GM21526 (cell line): ENCODE results near the gene SMARCC1.

Experiments used
- ATAC-seq: cut with Tn5 transposase; IDR thresholded peaks from one replicate; pipeline ENCODE4 v1.9.1; 2021; ENCODE audit warnings: moderate library complexity; ENCODE audit not compliant: unreplicated experiment, low FRiP score

SMARCC1 gene

DNA sequence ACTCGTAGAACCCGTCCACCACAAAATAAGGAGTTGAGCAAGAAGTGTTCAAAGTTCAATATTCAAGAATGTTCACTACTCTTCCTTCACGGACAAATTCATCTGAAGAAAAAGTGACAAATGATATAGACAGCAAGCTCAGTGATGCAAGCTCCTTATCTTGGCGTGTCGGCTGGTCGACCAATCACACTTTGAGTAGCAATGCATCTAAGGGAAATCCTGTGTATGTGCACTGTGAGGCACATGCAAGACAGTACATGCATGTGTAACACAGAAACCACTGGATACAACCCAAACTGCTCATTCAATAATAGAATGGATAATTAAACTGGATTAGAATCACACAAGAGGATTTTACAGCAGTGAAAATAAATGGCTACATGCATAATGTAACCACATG is 138.6 kb downstream of the SMARCC1 start:
- no peak for ATAC-seq

GRCh38 chr3:47641739-47642138 is 140.0 kb downstream of the SMARCC1 start:
- ATAC-seq = no peak

DNA sequence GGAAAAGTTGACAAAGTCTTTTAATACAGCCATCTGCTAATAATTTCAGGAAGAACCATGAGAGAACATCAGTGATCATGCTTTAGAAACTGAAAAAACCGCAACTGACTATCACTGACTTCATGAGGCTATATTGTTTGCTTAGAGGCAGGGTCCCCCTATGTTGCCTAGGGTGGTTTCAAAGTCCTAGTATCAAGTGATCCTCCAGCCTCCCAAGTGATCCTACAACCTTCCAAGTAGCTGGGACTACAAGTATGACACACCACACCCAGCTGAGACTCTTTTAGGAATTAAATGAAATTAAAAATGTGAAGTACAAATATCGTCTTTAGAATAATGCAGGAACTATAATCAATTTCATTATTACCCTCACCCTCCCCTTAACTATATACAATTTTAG is 144.8 kb downstream of the SMARCC1 start:
- ATAC-seq = no peak

GRCh38 chr3:47636225-47636624 is 145.5 kb downstream of the SMARCC1 start:
- no peak for ATAC-seq

DNA sequence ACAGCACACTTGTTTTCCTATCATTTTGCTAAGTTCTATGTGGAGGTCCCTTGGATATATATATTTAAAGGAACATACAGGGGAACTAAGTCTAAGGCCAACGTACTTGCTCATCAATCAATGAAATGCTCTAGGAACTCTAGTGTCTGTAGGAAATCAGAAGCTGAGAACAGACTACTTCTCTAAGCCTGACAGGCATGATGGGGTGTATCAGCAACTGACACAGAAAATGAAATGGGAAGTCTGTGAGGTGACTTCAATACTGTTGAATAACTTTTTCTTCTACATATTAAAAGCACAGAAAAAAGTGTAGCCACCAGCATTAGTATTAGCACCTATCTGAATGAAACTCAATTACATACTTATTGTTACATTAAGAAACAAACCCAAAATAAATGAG is 146.2 kb downstream of the SMARCC1 start:
- no peak for ATAC-seq

- no peak for ATAC-seq
Measured at GRCh38 chr3:47634996-47635395, 146.7 kb downstream of the SMARCC1 start.

DNA sequence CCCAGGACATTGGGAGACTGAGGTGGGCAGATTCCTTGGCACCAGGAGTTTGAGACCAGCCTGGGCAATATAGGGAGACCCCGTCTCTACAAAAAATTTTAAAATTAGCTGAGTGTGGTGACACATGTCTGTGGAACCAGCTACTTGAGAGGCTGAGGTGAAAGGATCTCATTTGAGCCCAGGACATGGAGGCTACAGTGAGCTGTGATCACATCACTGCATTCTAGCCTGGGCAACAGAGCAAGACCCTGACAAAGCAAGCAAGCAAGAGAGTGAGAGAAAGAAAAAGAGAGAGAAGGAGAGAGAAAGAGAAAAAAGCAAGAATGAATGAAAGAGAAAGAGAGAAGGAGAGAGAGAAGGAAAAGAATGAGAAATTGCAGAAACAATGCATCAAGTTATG is 150.9 kb downstream of the SMARCC1 start:
- no peak for ATAC-seq

GRCh38 chr3:47629770-47630169 is 151.9 kb downstream of the SMARCC1 start:
- ATAC-seq = no peak

DNA sequence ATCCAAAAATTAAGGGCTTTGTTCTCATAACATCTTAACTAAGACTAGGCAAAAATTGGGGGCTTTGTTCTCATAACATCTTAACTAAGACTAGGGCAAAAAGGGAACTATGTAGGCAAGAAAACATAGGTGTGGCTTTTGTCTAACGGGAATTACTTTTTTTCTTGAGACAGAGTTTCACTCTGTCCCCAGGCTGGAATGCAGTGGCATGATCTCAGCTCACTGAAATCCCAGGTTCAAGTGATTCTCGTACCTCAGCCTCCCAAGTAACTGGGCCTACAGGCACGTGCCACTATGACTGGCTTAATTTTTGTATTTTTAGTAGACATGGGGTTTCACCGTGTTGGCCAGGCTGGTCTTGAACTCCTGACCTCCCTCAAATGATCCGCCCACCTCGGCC is 153.3 kb downstream of the SMARCC1 start:
- ATAC-seq = no peak

DNA sequence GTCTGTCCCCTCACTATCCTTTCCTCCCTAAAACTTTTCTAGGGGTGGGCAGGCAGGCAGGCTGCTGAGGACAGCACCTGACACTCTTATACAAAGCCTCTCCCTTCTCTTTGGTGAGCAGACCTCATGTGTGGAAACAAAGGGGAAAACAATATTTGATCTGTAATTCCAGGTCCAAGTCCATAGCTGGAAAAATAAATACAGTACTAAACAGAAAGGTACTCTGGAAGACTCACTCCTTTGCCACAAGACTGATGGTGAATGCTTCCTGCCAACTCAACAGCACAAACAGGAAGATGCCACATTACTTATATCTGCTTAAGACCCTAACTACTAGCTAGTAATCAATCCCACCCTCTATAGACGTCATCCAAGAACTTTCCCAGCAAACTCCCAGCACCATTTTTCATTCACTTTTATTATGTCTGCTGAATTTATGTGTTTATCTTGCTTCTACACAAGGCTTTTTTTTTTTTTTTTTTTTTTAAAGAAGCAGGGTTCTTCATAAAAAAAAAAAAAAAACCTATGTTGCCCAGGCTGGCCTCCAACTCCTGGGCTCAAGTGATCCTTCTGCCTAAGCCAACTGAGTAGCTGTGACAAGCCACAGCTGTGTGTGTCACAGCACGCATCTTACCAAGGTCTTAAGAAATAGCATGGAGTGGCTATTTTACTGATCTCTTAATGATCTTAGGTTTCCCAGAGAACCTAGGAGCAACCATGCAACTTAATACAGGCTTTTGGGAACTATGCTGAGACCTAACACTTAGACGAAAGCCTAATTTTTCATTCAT is 158.8 kb downstream of the SMARCC1 start:
- no peak for ATAC-seq

GRCh38 chr3:47617086-47618010 is 164.3 kb downstream of the SMARCC1 start:
- no peak for ATAC-seq

DNA sequence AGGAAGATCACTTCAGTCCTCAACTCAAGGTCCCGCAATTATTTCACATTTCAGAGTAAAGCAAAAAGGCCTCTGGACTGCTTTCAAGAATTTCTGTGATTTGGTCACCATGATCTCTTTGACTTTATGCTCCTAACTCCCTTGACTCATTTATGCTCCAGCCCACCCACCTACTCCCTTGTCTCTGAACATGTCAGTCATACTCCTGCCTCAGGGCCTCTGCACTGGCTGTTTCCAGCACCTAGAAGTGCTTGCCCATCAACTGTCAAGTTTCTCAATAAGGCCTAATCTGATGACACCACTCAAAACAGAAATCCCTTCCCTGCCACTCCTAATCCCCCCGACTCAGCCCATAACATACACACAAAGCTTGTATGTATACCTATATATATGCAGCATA is 166.9 kb downstream of the SMARCC1 start:
- no peak for ATAC-seq

DNA sequence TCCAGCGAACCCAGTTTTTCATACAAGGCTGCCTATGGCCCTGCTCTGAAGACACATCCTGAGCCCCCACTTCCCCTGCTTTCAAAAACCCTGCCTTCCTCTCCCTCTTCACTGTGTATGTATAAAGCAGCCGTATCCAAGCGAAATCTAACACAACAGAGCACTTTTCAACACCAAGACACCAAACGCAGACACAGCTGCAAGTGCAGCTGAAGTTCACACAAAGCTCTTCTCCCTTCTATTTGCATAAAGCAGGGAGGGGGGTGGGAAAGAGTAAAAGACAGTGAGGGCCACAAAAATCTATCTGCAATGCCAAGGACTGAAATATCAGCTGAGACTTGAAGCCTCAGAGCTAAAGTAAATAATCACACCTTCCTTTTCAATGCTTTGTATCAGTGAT is 168.0 kb downstream of the SMARCC1 start:
- no peak for ATAC-seq

- no peak for ATAC-seq
Measured at GRCh38 chr3:47612879-47613278, 168.8 kb downstream of the SMARCC1 start.

- no peak for ATAC-seq
Measured at GRCh38 chr3:47612178-47612577, 169.5 kb downstream of the SMARCC1 start.

- no peak for ATAC-seq
Measured at GRCh38 chr3:47611576-47611975, 170.1 kb downstream of the SMARCC1 start.

- ATAC-seq = no peak
Measured at GRCh38 chr3:47610583-47610982, 171.1 kb downstream of the SMARCC1 start.

DNA sequence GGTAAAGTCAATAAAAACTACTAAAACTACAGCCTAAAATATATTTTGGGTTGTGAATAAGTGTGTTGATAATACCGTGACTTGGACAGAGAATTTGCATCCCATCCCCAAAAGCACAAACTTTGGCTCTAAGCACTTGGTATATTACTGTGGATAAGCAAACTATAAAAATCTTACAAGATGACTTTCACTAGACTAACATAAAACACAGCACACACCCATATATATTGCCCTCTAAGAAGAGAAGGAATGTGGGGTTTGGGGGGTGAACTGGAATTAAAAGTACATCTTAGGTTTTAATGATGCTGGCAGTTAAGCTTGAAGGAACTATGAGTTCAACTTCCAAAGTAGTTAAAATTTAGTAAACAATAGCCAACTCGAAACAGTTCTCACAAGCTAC is 174.4 kb downstream of the SMARCC1 start:
- ATAC-seq = no peak

DNA sequence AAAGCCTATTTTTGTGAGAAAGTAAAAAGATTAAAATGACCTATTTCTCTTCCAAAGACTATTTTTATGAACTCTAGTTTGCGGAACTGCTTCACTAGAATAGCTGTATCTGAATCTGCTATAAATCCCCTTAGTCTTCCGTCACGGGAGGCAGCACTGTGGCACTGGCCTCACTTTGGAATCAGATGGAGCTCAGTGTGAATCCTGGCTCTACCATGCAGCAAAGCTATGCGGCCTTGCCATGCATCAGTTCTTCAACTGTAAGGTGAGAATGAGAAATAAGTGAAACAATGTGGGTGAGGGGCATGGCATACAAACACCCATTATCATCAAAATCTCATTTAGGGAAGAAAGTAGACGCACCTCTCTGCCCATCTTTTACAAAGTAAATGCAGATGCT is 175.5 kb downstream of the SMARCC1 start:
- ATAC-seq = no peak

GRCh38 chr3:47605652-47606051 is 176.0 kb downstream of the SMARCC1 start:
- ATAC-seq = no peak

- ATAC-seq = no peak
Measured at GRCh38 chr3:47604145-47604544, 177.5 kb downstream of the SMARCC1 start.

DNA sequence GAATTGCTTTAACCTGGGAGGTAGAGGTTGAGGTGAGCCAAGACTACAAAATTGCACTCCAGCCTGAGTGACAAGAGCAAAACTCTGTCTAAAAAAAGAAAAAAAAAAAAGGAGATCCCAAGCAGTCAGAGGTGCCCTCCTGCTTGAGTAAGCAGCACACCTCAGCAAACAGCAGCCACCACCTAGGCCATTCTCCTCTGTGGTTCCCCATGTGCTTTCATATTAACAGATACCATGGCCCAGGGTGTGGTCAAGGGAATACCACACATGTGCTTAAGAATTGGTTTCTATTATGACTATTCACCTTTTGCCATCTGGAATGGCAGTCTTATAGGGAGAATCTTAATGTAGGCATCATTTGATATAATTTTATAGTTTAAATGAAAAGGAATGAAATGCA is 178.4 kb downstream of the SMARCC1 start:
- no peak for ATAC-seq
